ENCODE measurements around the gene SYNPO. TPM values are rescaled to one million over a fixed set of nuclear protein-coding genes. Genes with fewer than 3 reads are reported as not detected.

Gene SYNPO
- polyA plus RNA-seq, 1 donor (not counting 4 experiments of a cell fraction or from before 2014, with no cell fraction given), result 6.0 TPM

- dilution Hi-C loops (cut with MboI; ENCODE audit: extremely low pct_ligation_motif_present, low sequenced_read_pairs), result no loop called here
- H3K4me2 ChIP-seq (ENCODE audit: control insufficient read depth, extremely low read depth, insufficient read depth, low read depth, low read length), result no peak overlapping the region
- no peaks in the 10 kb centered on the region for H3K36me3 ChIP-seq (ENCODE audit: control insufficient read depth in 2 of 2, extremely low read depth in 1 of 2, insufficient read depth in 2 of 2, low read length in 2 of 2)
- peaks cover 39% of the 10 kb centered on the region for H3K4me1 ChIP-seq (ENCODE audit: control insufficient read depth, extremely low read depth, insufficient read depth, low read length)
- H4K20me1 ChIP-seq (ENCODE audit: control insufficient read depth, extremely low read depth, insufficient read depth, low read length), result no peaks in the 10 kb centered on the region
- DNase-seq (ENCODE audit: low read depth, low spot score) (no peak), FAIRE-seq (no peak)
- no peaks in the 10 kb centered on the region for H3K9me1 ChIP-seq (ENCODE audit: control insufficient read depth, extremely low read depth, insufficient read depth, low read length)
- no peaks in the 10 kb centered on the region for H3K27me3 ChIP-seq (ENCODE audit: control insufficient read depth, extremely low read depth, insufficient read depth, low read length)
- H3K9me3 ChIP-seq (ENCODE audit: control insufficient read depth, low read depth, low read length), result no peaks in the 10 kb centered on the region
- no peak overlapping the region for H3K4me3 ChIP-seq (ENCODE audit: control insufficient read depth in 2 of 3, extremely low read depth in 1 of 3, insufficient read depth in 2 of 3, low read depth in 1 of 3, low read length in 3 of 3)
- no peaks in the 10 kb centered on the region for H3K79me2 ChIP-seq (ENCODE audit: control insufficient read depth, insufficient read depth, low read length)
- H2AFZ ChIP-seq (ENCODE audit: control insufficient read depth, low read length), result no peak overlapping the region
- no peak for TF ChIP-seq EZH2 (IDR thresholded peaks at IDR 0.05; ENCODE audit: low read length)
- TF ChIP-seq CTCF (optimal IDR thresholded peaks at IDR 0.05 in 1 of 3, IDR thresholded peaks at IDR 0.05 in 1 of 3, conservative IDR thresholded peaks at IDR 0.05 in 1 of 3; ENCODE audit: extremely low read depth in 1 of 3, insufficient read depth in 2 of 3, low read length in 3 of 3), result no peak
- no peak overlapping the region for H3K27ac ChIP-seq (ENCODE audit: control insufficient read depth, insufficient read depth, low read length)
- no peak overlapping the region for H3K9ac ChIP-seq (ENCODE audit: control insufficient read depth, extremely low read depth, insufficient read depth, low read length)
Measured at GRCh38 chr5:150631326-150631701, 9.1 kb upstream of the SYNPO start.

- no peak overlapping the region for H2AFZ ChIP-seq (ENCODE audit: control insufficient read depth, low read length)
- no peaks in the 10 kb centered on the region for H3K9me3 ChIP-seq (ENCODE audit: control insufficient read depth, low read depth, low read length)
- H3K27me3 ChIP-seq (ENCODE audit: control insufficient read depth, extremely low read depth, insufficient read depth, low read length), result no peaks in the 10 kb centered on the region
- no peak overlapping the region for H3K27ac ChIP-seq (ENCODE audit: control insufficient read depth, insufficient read depth, low read length)
- H3K9me1 ChIP-seq (ENCODE audit: control insufficient read depth, extremely low read depth, insufficient read depth, low read length), result no peaks in the 10 kb centered on the region
- H3K4me3 ChIP-seq (ENCODE audit: control insufficient read depth in 2 of 3, extremely low read depth in 1 of 3, insufficient read depth in 2 of 3, low read depth in 1 of 3, low read length in 3 of 3), result no peak overlapping the region
- peaks cover 41% of the 10 kb centered on the region for H3K4me1 ChIP-seq (ENCODE audit: control insufficient read depth, extremely low read depth, insufficient read depth, low read length)
- TF ChIP-seq EZH2 (IDR thresholded peaks at IDR 0.05; ENCODE audit: low read length) (no peak), CTCF (optimal IDR thresholded peaks at IDR 0.05 in 1 of 3, IDR thresholded peaks at IDR 0.05 in 1 of 3, conservative IDR thresholded peaks at IDR 0.05 in 1 of 3; ENCODE audit: extremely low read depth in 1 of 3, insufficient read depth in 2 of 3, low read length in 3 of 3) (no peak)
- dilution Hi-C loops (cut with MboI; ENCODE audit: extremely low pct_ligation_motif_present, low sequenced_read_pairs), result no loop called here
- no peaks in the 10 kb centered on the region for H3K79me2 ChIP-seq (ENCODE audit: control insufficient read depth, insufficient read depth, low read length)
- no peak for FAIRE-seq
- DNase-seq (ENCODE audit: low read depth, low spot score), result no peak
- H3K9ac ChIP-seq (ENCODE audit: control insufficient read depth, extremely low read depth, insufficient read depth, low read length), result no peak overlapping the region
- no peaks in the 10 kb centered on the region for H3K36me3 ChIP-seq (ENCODE audit: control insufficient read depth in 2 of 2, extremely low read depth in 1 of 2, insufficient read depth in 2 of 2, low read length in 2 of 2)
- no peaks in the 10 kb centered on the region for H4K20me1 ChIP-seq (ENCODE audit: control insufficient read depth, extremely low read depth, insufficient read depth, low read length)
- H3K4me2 ChIP-seq (ENCODE audit: control insufficient read depth, extremely low read depth, insufficient read depth, low read depth, low read length), result no peak overlapping the region
Measured at GRCh38 chr5:150632305-150633160, 7.9 kb upstream of the SYNPO start.
